DND-41 (cell line): ENCODE measurements around the gene ABLIM1.

Source experiments
- ATAC-seq: fragments of 200-7000 bp; cut with Tn5 transposase; 3 replicates; pipeline ENCODE4 v1.9.1; 2021; ENCODE audit warnings: low read depth; ENCODE audit not compliant: insufficient read depth
- DNase-seq: peaks from one replicate; pipeline ENCODE4 v3.0.0-alpha.2; 2020
- H2AFZ ChIP-seq: 2 replicates; pipeline ENCODE4 v1.6.0; 2012; ENCODE audit warnings: low read depth, low read length
- H3K27ac ChIP-seq: 2 replicates; pipeline ENCODE4 v1.5.1; 2012; ENCODE audit warnings: low read length, inconsistent platforms
- H3K27me3 ChIP-seq: fragments of 200-600 bp; sonication (generic); 2 replicates; pipeline ENCODE4 v1.6.0; 2012; ENCODE audit warnings: low read length, mild to moderate bottlenecking, inconsistent platforms; ENCODE audit not compliant: insufficient read depth, poor library complexity
- H3K36me3 ChIP-seq: 2 replicates; pipeline ENCODE4 v1.5.1; 2012; ENCODE audit warnings: low read length, inconsistent platforms; ENCODE audit not compliant: insufficient read depth
- H3K4me1 ChIP-seq: 2 replicates; pipeline ENCODE4 v1.5.1; 2012; ENCODE audit warnings: mild to moderate bottlenecking, low read length; ENCODE audit not compliant: insufficient read depth
- H3K4me2 ChIP-seq: 2 replicates; pipeline ENCODE4 v1.6.0; 2012; ENCODE audit warnings: mild to moderate bottlenecking, moderate library complexity, low read length, inconsistent platforms; ENCODE audit not compliant: insufficient read depth
- H3K4me3 ChIP-seq, 2 experiments: fragments of 200-600 bp in 1 of 2; shearing (Covaris generic) in 1 of 2; 2 replicates each; pipeline ENCODE4 v1.5.1; 2012 to 2016; ENCODE audit warnings: inconsistent platforms in 2 of 2, low read length in 2 of 2, mild to moderate bottlenecking in 2 of 2, low read depth in 1 of 2, moderate library complexity in 1 of 2
- H3K79me2 ChIP-seq: 2 replicates; pipeline ENCODE4 v1.6.0; 2012; ENCODE audit warnings: low read length, inconsistent platforms; ENCODE audit not compliant: insufficient read depth
- H3K9ac ChIP-seq: 2 replicates; pipeline ENCODE4 v1.6.0; 2012; ENCODE audit warnings: low read depth, mild to moderate bottlenecking, inconsistent platforms, low read length, moderate library complexity
- H3K9me3 ChIP-seq: 2 replicates; pipeline ENCODE4 v1.5.1; 2012; ENCODE audit warnings: low read length, moderate library complexity, mild to moderate bottlenecking, inconsistent platforms; ENCODE audit not compliant: insufficient read depth, severe bottlenecking
- H4K20me1 ChIP-seq: 2 replicates; pipeline ENCODE4 v1.6.0; 2012; ENCODE audit warnings: low read length; ENCODE audit not compliant: insufficient read depth
- CTCF ChIP-seq: IDR thresholded peaks from 2 replicates; pipeline ENCODE4 v1.5.1; 2012; ENCODE audit warnings: borderline replicate concordance, low read length, moderate library complexity, mild to moderate bottlenecking; ENCODE audit not compliant: poor library complexity, severe bottlenecking; ENCODE audit errors: extremely low read depth
- EZH2 ChIP-seq: IDR thresholded peaks from 3 replicates; pipeline ENCODE4 v1.6.1; 2012; ENCODE audit warnings: borderline replicate concordance, low read depth, mild to moderate bottlenecking, moderate library complexity, low read length, inconsistent platforms; ENCODE audit not compliant: severe bottlenecking

Gene ABLIM1

GRCh38 chr10:114629824-114630730 lies 28.0 kb downstream of the ABLIM1 start:
- no peak overlapping the region for H2AFZ ChIP-seq
- peaks cover 3% of the 10 kb centered on the region for H3K27me3 ChIP-seq
- no peak overlapping the region for H3K27ac ChIP-seq
- no peak overlapping the region for H3K4me3 ChIP-seq
- no peak overlapping the region for H3K9ac ChIP-seq
- ATAC-seq (no peak), DNase-seq (no peak)
- TF ChIP-seq EZH2 (no peak), CTCF (no peak)
- H3K4me2 ChIP-seq, result no peak overlapping the region
- no peaks in the 10 kb centered on the region for H4K20me1 ChIP-seq
- H3K9me3 ChIP-seq, result peaks cover 2% of the 10 kb centered on the region
- no peaks in the 10 kb centered on the region for H3K36me3 ChIP-seq
- H3K79me2 ChIP-seq, result no peaks in the 10 kb centered on the region
- H3K4me1 ChIP-seq, result no peaks in the 10 kb centered on the region

GRCh38 chr10:114629083-114629823 lies 28.8 kb downstream of the ABLIM1 start:
- Histone ChIP-seq H3K9me3 (peaks cover 7% of the 10 kb centered on the region), H4K20me1 (no peaks in the 10 kb centered on the region), H2AFZ (no peak overlapping the region), H3K27ac (no peak overlapping the region), H3K36me3 (no peaks in the 10 kb centered on the region), H3K4me3 (no peak overlapping the region), H3K79me2 (no peaks in the 10 kb centered on the region), H3K27me3 (peaks cover 3% of the 10 kb centered on the region), H3K9ac (no peak overlapping the region), H3K4me1 (no peaks in the 10 kb centered on the region), H3K4me2 (no peak overlapping the region)
- no peak for ATAC-seq
- DNase-seq, result no peak
- no peak for TF ChIP-seq CTCF
- no peak for TF ChIP-seq EZH2

- H3K4me1 ChIP-seq, result no peaks in the 10 kb centered on the region
Measured at GRCh38 chr10:114628106-114628505, 30.0 kb downstream of the ABLIM1 start.

More at GRCh38 chr10:114628106-114628505, 30.0 kb downstream of the ABLIM1 start:
- no peaks in the 10 kb centered on the region for H4K20me1 ChIP-seq
- ATAC-seq (no peak), DNase-seq (no peak)
- no peaks in the 10 kb centered on the region for H3K36me3 ChIP-seq
- H3K4me2 ChIP-seq, result no peak overlapping the region
- H3K27me3 ChIP-seq, result peaks cover 3% of the 10 kb centered on the region
- no peak overlapping the region for H3K9ac ChIP-seq
- peaks cover 9% of the 10 kb centered on the region for H3K9me3 ChIP-seq
- H3K79me2 ChIP-seq, result no peaks in the 10 kb centered on the region
- TF ChIP-seq EZH2, result no peak
- no peak for TF ChIP-seq CTCF
- H2AFZ ChIP-seq, result no peak overlapping the region
- no peak overlapping the region for H3K4me3 ChIP-seq
- H3K27ac ChIP-seq, result no peak overlapping the region
